PFSK-1 (cell line): Measurements from ENCODE around the gene DTNA.

ENCODE experiments used
- FOXP2 ChIP-seq: optimal IDR thresholded peaks from 2 replicates; pipeline ENCODE3; 2011; ENCODE audit warnings: borderline replicate concordance, control low read depth, inconsistent platforms; ENCODE audit not compliant: insufficient read depth; ENCODE audit errors: extremely low read length, extremely low read depth
- POLR2AphosphoS5 ChIP-seq: IDR thresholded peaks from 2 replicates; pipeline ENCODE4 v1.6.1; 2012; ENCODE audit warnings: low read depth, mild to moderate bottlenecking, control low read depth, low read length, moderate library complexity
- SIN3A ChIP-seq: IDR thresholded peaks from 2 replicates; pipeline ENCODE4 v1.6.1; 2012; ENCODE audit warnings: mild to moderate bottlenecking, low read length, moderate library complexity, borderline replicate concordance; ENCODE audit not compliant: insufficient read depth
- TAF1 ChIP-seq: IDR thresholded peaks from 2 replicates; pipeline ENCODE4 v1.6.1; 2012; ENCODE audit warnings: low read length, control low read depth, borderline replicate concordance; ENCODE audit not compliant: insufficient read depth
- TF ChIP-seq, protein P1 (sequence below), 2 experiments: IDR thresholded peaks; 2 replicates each; pipeline versions ENCODE4 v1.6.1 to v1.8.0; 2011 to 2012; ENCODE audit warnings: low read depth in 2 of 2, low read length in 2 of 2, control low read depth in 1 of 2, inconsistent platforms in 1 of 2, mild to moderate bottlenecking in 1 of 2, moderate library complexity in 1 of 2; ENCODE audit not compliant: insufficient read depth in 1 of 2

DTNA gene

DNA sequence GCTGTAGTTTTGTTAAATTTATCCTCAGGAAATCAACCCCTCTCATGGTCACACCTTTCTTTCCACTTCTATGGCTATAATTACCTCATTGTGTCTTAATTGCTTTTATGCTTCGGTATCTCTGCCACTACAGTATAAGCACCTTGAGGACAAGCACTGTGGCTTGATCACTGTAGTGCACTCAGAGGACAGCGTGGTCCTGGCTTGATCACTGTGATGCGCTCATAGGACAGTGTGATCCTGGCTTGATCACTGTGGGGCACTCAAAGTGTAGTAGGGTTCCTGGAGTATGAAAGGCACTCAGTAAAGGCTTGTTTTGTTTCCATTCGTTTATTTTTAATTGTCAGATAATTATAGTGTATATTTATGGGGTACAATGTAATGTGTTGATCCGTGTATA, 44.2 kb downstream of the DTNA start:
- TF ChIP-seq SIN3A (no peak), FOXP2 (no peak), POLR2AphosphoS5 (no peak), TAF1 (no peak)

DNA sequence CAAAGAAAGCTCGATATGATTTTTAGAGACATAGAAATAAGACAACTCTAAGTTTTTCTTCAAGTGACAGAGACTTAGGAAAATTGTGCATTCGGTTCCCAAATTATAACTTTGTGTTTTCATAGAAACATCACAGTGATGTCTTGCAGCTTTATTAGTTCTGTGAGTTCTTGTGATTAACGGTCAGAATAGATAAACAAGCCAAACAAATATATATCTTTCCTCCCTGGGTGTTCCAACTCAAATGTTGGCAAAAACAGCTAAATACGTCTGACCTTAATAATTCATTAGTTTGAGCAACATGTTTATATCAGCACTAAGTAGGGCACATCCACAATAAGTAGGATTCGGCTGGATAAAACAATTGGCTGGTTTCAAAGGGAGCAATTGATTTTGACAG, 47.6 kb downstream of the DTNA start:
- TF ChIP-seq TAF1 (no peak), SIN3A (no peak), FOXP2 (no peak)

DNA sequence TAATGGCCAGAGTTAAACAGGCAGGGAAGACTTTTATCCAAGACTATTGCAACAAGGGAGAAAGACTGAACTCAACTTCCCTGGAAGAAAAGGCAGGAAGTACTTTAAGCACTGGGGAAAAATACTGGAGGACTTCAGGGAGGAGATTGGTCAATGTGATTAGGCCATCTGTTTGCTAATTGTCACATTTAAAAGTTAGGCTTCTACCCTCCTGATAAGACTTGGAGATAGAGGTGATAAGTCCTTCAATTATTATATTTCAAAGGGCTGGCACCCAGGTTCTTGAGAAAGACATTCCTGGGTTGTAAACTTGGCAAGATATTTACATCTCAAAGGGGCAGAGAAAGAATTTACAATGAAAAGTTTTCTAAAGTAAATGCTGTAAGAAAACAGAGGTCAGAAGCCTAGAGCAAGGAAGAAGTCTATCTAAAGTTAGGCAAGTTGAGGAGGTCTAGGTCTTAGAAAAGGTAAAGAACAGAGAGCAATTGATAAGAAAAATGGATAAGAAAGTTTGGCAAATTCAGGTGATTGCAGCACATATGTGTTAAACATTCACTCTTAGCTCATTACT, 48.4 kb downstream of the DTNA start:
- TF ChIP-seq, protein P1, sequence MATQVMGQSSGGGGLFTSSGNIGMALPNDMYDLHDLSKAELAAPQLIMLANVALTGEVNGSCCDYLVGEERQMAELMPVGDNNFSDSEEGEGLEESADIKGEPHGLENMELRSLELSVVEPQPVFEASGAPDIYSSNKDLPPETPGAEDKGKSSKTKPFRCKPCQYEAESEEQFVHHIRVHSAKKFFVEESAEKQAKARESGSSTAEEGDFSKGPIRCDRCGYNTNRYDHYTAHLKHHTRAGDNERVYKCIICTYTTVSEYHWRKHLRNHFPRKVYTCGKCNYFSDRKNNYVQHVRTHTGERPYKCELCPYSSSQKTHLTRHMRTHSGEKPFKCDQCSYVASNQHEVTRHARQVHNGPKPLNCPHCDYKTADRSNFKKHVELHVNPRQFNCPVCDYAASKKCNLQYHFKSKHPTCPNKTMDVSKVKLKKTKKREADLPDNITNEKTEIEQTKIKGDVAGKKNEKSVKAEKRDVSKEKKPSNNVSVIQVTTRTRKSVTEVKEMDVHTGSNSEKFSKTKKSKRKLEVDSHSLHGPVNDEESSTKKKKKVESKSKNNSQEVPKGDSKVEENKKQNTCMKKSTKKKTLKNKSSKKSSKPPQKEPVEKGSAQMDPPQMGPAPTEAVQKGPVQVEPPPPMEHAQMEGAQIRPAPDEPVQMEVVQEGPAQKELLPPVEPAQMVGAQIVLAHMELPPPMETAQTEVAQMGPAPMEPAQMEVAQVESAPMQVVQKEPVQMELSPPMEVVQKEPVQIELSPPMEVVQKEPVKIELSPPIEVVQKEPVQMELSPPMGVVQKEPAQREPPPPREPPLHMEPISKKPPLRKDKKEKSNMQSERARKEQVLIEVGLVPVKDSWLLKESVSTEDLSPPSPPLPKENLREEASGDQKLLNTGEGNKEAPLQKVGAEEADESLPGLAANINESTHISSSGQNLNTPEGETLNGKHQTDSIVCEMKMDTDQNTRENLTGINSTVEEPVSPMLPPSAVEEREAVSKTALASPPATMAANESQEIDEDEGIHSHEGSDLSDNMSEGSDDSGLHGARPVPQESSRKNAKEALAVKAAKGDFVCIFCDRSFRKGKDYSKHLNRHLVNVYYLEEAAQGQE (IDR thresholded peaks at IDR 0.05; ENCODE audit: insufficient read depth in 1 of 2, low read depth in 2 of 2, low read length in 2 of 2): no peak
- no peak for TF ChIP-seq FOXP2
- no peak for TF ChIP-seq POLR2AphosphoS5
- TF ChIP-seq SIN3A: no peak
- TF ChIP-seq TAF1: no peak

DNA sequence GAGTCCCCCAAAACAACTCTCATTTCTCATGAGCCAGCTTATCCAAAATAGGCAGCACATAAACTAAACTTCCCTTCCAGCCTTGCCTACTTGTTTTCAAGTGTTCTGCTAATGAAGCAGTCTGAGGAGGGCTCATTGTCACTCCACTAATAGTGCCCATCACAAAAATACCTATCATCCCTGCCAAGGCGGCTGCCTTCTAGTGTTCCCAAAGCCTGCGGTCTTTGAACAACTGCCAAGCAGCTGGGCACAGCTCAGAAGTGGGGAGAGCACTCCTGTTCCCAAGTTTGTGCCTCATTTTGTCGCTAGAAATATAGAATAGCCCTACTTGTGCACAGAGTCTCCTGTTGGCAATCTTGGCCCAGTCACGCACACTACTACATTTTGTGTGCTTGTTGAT, 50.3 kb downstream of the DTNA start:
- TF ChIP-seq SIN3A: no peak
- TF ChIP-seq, protein P1 (IDR thresholded peaks at IDR 0.05; ENCODE audit: insufficient read depth in 1 of 2, low read depth in 2 of 2, low read length in 2 of 2): no peak
- TF ChIP-seq POLR2AphosphoS5: no peak
- TF ChIP-seq TAF1: no peak
- no peak for TF ChIP-seq FOXP2

DNA sequence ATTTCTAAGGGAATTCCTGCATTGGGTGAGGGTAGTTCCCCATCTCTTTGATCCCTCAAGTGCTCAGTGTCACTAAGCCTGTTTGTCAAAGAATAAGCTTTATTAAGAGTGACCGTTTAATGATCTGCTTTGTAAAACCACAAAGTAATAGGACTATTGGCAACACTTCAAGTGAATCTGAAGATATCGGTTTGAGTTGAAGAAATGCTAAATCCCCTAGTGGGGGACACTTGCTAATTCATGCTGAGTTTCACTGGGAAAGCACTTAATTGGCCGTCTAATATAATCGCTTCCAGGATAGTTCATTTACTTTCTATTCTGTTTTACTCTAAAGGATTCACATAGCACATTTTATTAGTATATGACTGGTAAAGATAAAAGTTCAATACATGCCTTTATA, 54.4 kb downstream of the DTNA start:
- TF ChIP-seq SIN3A (no peak), FOXP2 (no peak), TAF1 (no peak), POLR2AphosphoS5 (no peak)
- TF ChIP-seq, protein P1 (IDR thresholded peaks at IDR 0.05; ENCODE audit: insufficient read depth in 1 of 2, low read depth in 2 of 2, low read length in 2 of 2): no peak

DNA sequence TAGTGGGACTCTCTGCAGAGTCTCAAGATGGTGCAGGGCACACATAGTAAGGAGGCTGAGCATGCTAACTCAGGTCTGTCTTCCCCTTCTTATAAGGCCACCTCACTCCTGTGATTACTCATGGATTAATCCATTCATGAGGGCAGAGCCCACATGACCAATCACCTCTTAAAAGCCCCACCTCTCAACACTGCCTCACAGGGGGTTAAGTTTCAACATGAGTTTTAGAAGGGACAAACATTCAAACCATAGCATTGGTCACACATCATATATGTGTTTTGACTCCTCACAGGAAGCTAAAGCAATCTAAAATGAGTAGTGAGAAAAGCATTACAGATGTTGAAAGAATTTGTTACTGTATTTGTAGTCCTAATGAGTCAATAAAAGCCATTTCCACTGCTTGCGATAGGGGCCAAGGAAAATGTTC, 57.5 kb downstream of the DTNA start:
- TF ChIP-seq TAF1 (no peak), POLR2AphosphoS5 (no peak)
- TF ChIP-seq, protein P1 (IDR thresholded peaks at IDR 0.05; ENCODE audit: insufficient read depth in 1 of 2, low read depth in 2 of 2, low read length in 2 of 2): no peak
